ENCODE results near the gene KLHDC7A.

The KLHDC7A gene

DNA sequence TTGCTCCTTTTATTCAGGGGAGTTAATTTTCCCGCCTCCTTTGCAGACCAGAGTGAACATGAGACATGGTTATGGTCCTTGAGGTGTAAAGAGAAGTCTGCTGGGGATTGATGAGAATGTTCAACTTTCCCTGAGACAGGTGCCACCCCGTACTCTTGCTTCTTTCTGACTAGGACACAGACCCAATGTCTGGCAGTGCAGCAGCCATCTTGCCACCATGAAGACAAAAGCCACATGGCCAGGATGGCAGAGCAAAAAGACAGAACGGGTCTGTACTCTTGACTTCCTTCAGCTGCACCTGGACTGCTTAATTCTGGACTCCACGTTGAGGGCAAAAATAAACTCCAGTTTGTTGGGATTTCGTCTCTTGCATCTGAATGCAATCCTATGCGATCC, 54.1 kb downstream of the KLHDC7A start:
- Histone ChIP-seq H3K9ac (ENCODE audit: low read length) (no peak overlapping the region), H3K27ac (ENCODE audit: low read length) (no peak overlapping the region), H3K4me1 (ENCODE audit: control insufficient read depth, low read depth, low read length) (peaks cover 3% of the 10 kb centered on the region), H3K4me3 (ENCODE audit: low read length) (no peak overlapping the region), H3K9me3 (ENCODE audit: control insufficient read depth, low read depth, low read length) (no peaks in the 10 kb centered on the region), H3K27me3 (ENCODE audit: control insufficient read depth, insufficient read depth, low read length) (no peaks in the 10 kb centered on the region), H3K36me3 (ENCODE audit: control insufficient read depth, low read depth, low read length) (no peaks in the 10 kb centered on the region)
